SKM-1 treated with dmso at 0.1 percent for 144 hours (cell line): ENCODE results near the gene SEMA3C.
A peak's percentile ranks its signal among the peaks of the same experiment; 100 is the strongest.

Experiments used
- DNase-seq: peaks from one replicate; lab custom pipeline; 2025; ENCODE audit not compliant: unreplicated experiment; lab: John Stamatoyannopoulos, UW

Gene SEMA3C

GRCh38 chr7:80752954-80753690 lies 165.7 kb downstream of the SEMA3C start:
- no peak for DNase-seq

- no peak for DNase-seq
Measured at GRCh38 chr7:80749270-80749669, 169.6 kb downstream of the SEMA3C start.

GRCh38 chr7:80748363-80749042 lies 170.3 kb downstream of the SEMA3C start:
- DNase-seq = no peak

- no peak for DNase-seq
Measured at GRCh38 chr7:80740778-80741545, 177.9 kb downstream of the SEMA3C start.

- no peak for DNase-seq
Measured at GRCh38 chr7:80736371-80737125, 182.3 kb downstream of the SEMA3C start.

- no peak for DNase-seq
Measured at GRCh38 chr7:80735330-80735729, 183.5 kb downstream of the SEMA3C start.

GRCh38 chr7:80734011-80734410 lies 184.8 kb downstream of the SEMA3C start:
- DNase-seq = no peak

GRCh38 chr7:80733333-80733915 lies 185.4 kb downstream of the SEMA3C start:
- no peak for DNase-seq

- no peak for DNase-seq
Measured at GRCh38 chr7:80732630-80733029, 186.2 kb downstream of the SEMA3C start.

- DNase-seq = no peak
Measured at GRCh38 chr7:80731281-80731680, 187.6 kb downstream of the SEMA3C start.

GRCh38 chr7:80729591-80730320 lies 189.1 kb downstream of the SEMA3C start:
- DNase-seq = no peak

GRCh38 chr7:80726666-80727065 lies 192.2 kb downstream of the SEMA3C start:
- DNase-seq = no peak

GRCh38 chr7:80725181-80725611 lies 193.7 kb downstream of the SEMA3C start:
- no peak for DNase-seq

GRCh38 chr7:80724249-80724871 lies 194.5 kb downstream of the SEMA3C start:
- no peak for DNase-seq

- no peak for DNase-seq
Measured at GRCh38 chr7:80722616-80723195, 196.1 kb downstream of the SEMA3C start.

GRCh38 chr7:80721883-80722615 lies 196.8 kb downstream of the SEMA3C start:
- peak; percentile 30 for DNase-seq

GRCh38 chr7:80720146-80720545 lies 198.7 kb downstream of the SEMA3C start:
- DNase-seq = no peak

GRCh38 chr7:80719261-80719660 lies 199.6 kb downstream of the SEMA3C start:
- DNase-seq = no peak

- no peak for DNase-seq
Measured at GRCh38 chr7:80711531-80711930, 207.3 kb downstream of the SEMA3C start.
